Esophagus squamous epithelium (tissue), 5 donors: ENCODE measurements around the gene DHX57. TPM values are rescaled to one million over a fixed set of nuclear protein-coding genes. Genes with fewer than 3 reads are reported as not detected.
A peak's percentile ranks its signal among the peaks of the same experiment; 100 is the strongest.
"Not testable (repeated sequence)": the region's sequence is repeated elsewhere in the genome, so short reads cannot be mapped to it uniquely, and the experiment has no call there.

Source experiments
- DNase-seq: peaks from one replicate; lab custom pipeline; 2025; lab: John Stamatoyannopoulos, UW
- H3K27ac ChIP-seq, 4 donors: fragments of 200-600 bp; sonication (generic); one replicate each; pipeline ENCODE4 v1.5.1; 2016 to 2019; ENCODE audit warnings: mild to moderate bottlenecking in 1 of 4
- H3K27me3 ChIP-seq, 4 donors: fragments of 200-600 bp; sonication (generic); 1 replicate in 3 of 4; 2 replicates in 1 of 4; pipeline versions ENCODE4 v1.5.1 to v1.6.0; 2017 to 2021; ENCODE audit warnings: antibody characterized with exemption in 1 of 4
- H3K36me3 ChIP-seq, 3 donors: fragments of 200-600 bp; sonication (generic); one replicate each; pipeline ENCODE4 v1.5.1; 2016 to 2019
- H3K4me1 ChIP-seq, 3 donors: fragments of 200-600 bp; sonication (generic); one replicate each; pipeline ENCODE4 v1.5.1; 2017 to 2019
- H3K4me3 ChIP-seq, 4 donors: fragments of 200-600 bp; sonication (generic); 1 replicate in 3 of 4; 2 replicates in 1 of 4; pipeline ENCODE4 v1.5.1; 2016 to 2019; ENCODE audit warnings: mild to moderate bottlenecking in 2 of 4, moderate library complexity in 1 of 4
- H3K9me3 ChIP-seq, 3 donors: fragments of 200-600 bp; sonication (generic); one replicate each; pipeline ENCODE4 v1.5.1; 2016 to 2019
- CTCF ChIP-seq, 6 experiments: fragments of 450-650 bp in 4 of 6; fragments of 200-600 bp in 2 of 6; sonication (generic) in 2 of 6; IDR thresholded peaks; one replicate each; pipeline ENCODE4 v1.5.1; 2016 to 2019; ENCODE audit warnings: antibody characterized with exemption in 6 of 6, mild to moderate bottlenecking in 4 of 6, moderate library complexity in 4 of 6
- POLR2A ChIP-seq, 4 donors: fragments of 450-650 bp; IDR thresholded peaks; one replicate each; pipeline ENCODE4 v1.6.1; 2017; ENCODE audit warnings: antibody characterized with exemption in 4 of 4, mild to moderate bottlenecking in 4 of 4, moderate library complexity in 3 of 4
- WGBS, 2 donors: methylation state at CpG; one replicate each; pipeline ENCODE4 v1.1.5; 2018; 5-methylcytosine and 5-hydroxymethylcytosine counted together
- intact Hi-C: fragments of 100-400 bp; cut with DNase I; formaldehyde crosslinking; loops from one replicate; pipeline ENCODE4 v1.15.0; 2022
- total RNA-seq, 4 donors: library from RNA; depleted of rRNA; stranded (reverse); fragments of >200 nt; gene quantifications; one replicate each; pipeline ENCODE4 v1.1.0, GENCODE V29; 2016
- donor health status: DM: yes; HTN: yes; CAD: no.

The DHX57 gene
- total RNA-seq, 4 donors from 2014 or later: 7.1 to 13.5 (median 10.1) TPM

DNA sequence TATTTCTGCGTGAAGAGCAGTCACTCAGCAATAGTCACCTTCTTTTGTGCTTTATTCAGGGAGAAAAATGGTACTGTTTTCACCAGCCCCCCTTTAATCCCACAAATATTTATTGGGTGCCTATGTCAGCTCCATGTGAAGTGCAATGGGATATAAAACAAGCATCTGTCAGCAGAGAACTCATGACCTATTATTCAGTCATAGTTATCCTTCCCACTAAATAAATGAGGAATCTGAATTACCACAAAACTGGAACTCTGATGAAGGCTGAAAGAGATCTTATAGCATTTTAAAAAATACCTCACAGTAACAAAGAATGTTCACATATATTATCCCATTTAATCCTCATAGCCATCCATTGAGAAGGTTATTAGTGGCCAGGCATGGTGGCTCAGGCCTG lies 45.8 kb downstream of the DHX57 start:
- DNase-seq: no peak
- Histone ChIP-seq H3K27ac (no peak overlapping the region), H3K4me1 (no peaks in the 10 kb centered on the region), H3K9me3 (no peaks in the 10 kb centered on the region), H3K27me3 (no peaks in the 10 kb centered on the region), H3K4me3 (no peak overlapping the region), H3K36me3 (peaks cover 0 to 79% (median 0%) of the 10 kb centered on the region in 3 donors)
- 95 to 100% methylated on average over 1 of the region's 1 CpG for WGBS, 2 donors
- intact Hi-C loops: no loop called here
- TF ChIP-seq POLR2A (IDR thresholded peaks at IDR 0.05) (no peak), CTCF (IDR thresholded peaks at IDR 0.05) (no peak)

GRCh38 chr2:38828460-38828859 lies 47.3 kb downstream of the DHX57 start:
- 71 to 84% methylated on average over 4 of the region's 4 CpGs for WGBS, 2 donors
- H3K4me3 ChIP-seq: no peak overlapping the region
- DNase-seq: no peak
- TF ChIP-seq CTCF (IDR thresholded peaks at IDR 0.05) (no peak), POLR2A (IDR thresholded peaks at IDR 0.05) (no peak)
- H3K27me3 ChIP-seq: no peaks in the 10 kb centered on the region
- no peak overlapping the region for H3K27ac ChIP-seq
- H3K36me3 ChIP-seq: peaks cover 0 to 79% (median 0%) of the 10 kb centered on the region in 3 donors
- intact Hi-C loops: no loop called here
- H3K9me3 ChIP-seq: no peaks in the 10 kb centered on the region
- no peaks in the 10 kb centered on the region for H3K4me1 ChIP-seq

DNA sequence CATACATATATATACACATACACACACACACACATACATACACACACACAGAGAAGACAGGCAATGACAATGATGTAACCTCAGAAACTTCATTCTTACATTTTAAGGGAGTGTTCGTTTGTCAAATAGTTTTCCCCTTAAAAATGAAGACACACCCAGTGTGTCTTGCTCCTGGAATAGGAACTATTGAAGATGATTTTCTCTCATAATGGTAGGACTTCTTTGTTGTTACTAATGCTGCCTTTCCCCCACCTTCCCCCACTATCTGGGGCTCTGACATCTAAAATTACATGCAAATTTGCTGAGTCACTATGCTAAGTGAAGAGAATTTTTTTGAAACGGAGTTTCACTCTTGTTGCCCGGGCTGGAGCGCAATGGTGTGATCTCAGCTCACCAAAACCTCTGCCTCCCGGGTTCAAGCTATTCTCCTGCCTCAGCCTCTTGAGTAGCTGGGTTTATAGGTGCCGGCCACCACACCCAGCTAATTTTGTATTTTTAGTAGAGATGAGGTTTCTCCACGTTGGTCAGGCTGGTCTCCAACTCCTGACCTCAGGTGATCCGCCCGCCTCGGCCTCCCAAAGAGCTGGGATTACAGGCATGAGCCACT lies 48.1 kb downstream of the DHX57 start:
- 71 to 77% methylated on average over 9 to 10 of the region's 10 CpGs for WGBS, 2 donors
- intact Hi-C loops: not testable (repeated sequence)
- H3K27ac ChIP-seq: peak overlapping the region in 1 of 4 donors; percentile 5

DNA sequence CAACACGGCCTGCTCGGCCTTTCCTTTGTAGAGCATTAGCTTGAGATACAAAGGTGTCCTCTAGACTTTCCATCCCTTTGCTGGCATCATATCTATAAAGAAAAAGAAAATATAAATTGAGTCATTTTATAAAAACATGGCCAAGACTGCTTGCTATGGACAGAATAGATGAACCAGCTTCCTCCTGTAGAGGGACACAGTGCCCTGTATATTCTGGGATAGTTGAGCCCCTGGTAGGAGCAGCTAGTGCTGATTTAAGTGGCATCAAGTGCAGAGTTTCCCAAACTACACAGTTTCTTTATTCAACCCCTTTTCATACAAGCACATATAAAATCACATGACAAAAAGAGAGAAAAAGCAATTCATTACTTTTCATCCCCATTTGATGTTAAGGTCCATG lies 49.8 kb downstream of the DHX57 start:
- no peaks in the 10 kb centered on the region for H3K4me1 ChIP-seq
- no peaks in the 10 kb centered on the region for H3K9me3 ChIP-seq
- H3K27ac ChIP-seq: no peak overlapping the region
- no peaks in the 10 kb centered on the region for H3K27me3 ChIP-seq
- peaks cover 0 to 83% (median 0%) of the 10 kb centered on the region in 3 donors for H3K36me3 ChIP-seq
- no peak for DNase-seq
- TF ChIP-seq POLR2A (IDR thresholded peaks at IDR 0.05) (no peak), CTCF (IDR thresholded peaks at IDR 0.05) (no peak)
- WGBS, 2 donors: 87 to 100% methylated on average over 2 of the region's 2 CpGs
- intact Hi-C loops: no loop called here
- H3K4me3 ChIP-seq: no peak overlapping the region

More for the DNA sequence above, 48.1 kb downstream of the DHX57 start:
- H3K36me3 ChIP-seq: peaks cover 0 to 79% (median 0%) of the 10 kb centered on the region in 3 donors
- not testable (repeated sequence) for H3K4me3 ChIP-seq, H3K9me3 ChIP-seq, H3K27me3 ChIP-seq, DNase-seq, H3K4me1 ChIP-seq

DNA sequence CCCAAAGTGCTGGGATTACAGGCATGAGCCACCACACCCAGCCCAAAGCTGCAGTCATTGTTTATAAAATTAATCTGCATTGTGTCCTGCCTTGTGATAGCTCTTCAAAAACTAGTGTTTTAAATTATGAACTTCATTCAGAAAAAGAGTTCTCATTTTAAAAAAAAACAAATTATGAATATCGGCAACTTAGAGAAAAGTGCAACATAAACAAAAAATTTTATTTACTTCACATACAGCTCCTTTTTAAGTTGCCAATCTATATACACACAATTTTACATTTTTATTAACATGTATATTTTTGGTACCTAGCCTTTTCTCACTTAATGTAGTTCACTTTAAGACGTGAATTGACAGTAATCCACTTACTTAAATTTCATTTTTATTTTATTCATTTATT lies 50.8 kb downstream of the DHX57 start:
- intact Hi-C loops: no loop called here
- Histone ChIP-seq H3K4me3 (no peak overlapping the region), H3K27ac (no peak overlapping the region), H3K27me3 (no peaks in the 10 kb centered on the region), H3K4me1 (no peaks in the 10 kb centered on the region), H3K36me3 (peaks cover 0 to 82% (median 0%) of the 10 kb centered on the region in 3 donors), H3K9me3 (no peaks in the 10 kb centered on the region)
- 94 to 95% methylated on average over 2 of the region's 2 CpGs for WGBS, 2 donors
- no peak for DNase-seq
- no peak for TF ChIP-seq CTCF (IDR thresholded peaks at IDR 0.05)
- TF ChIP-seq POLR2A (IDR thresholded peaks at IDR 0.05): no peak
